ENCODE data around the gene TLE2.

DNA sequence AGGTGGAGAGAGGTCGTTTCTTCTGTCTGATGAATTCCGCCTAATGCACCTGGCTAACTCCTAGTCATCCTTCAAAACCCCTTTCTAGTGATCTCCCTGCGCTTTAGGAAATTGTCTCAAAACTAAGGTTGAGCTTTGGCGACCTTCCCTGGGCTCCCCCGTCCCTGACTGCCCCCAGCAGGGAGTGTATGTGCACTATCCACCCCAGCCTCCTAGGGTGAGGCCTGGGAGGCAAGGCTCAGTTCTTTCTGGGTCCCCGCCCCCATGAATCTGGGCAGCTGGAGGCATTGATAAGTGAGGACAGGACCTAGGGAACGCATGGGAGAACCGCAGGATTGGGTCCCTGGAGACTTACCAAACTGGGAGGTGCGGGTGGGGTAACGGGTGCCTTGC lies 51.3 kb downstream of the TLE2 start:
- TF ChIP-seq SUZ12 (IDR thresholded peaks at IDR 0.05; ENCODE audit: extremely low read depth, insufficient read depth, insufficient read length) (no peak), ZNF274 (IDR thresholded peaks at IDR 0.05; ENCODE audit: low read depth, low read length) (no peak)
